Activated T-cell treated with anti-CD3 and anti-CD28 coated beads, Interleukin-2, amount 50 U/mL, for 4 hours (primary cell): Measurements from ENCODE around the gene WAS. TPM values are rescaled to one million over a fixed set of nuclear protein-coding genes. Genes with fewer than 3 reads are reported as not detected.
"Not testable (repeated sequence)": the region's sequence is repeated elsewhere in the genome, so short reads cannot be mapped to it uniquely, and the experiment has no call there.

Source experiments
- ATAC-seq, 2 donors: fragments of 200-7000 bp; cut with Tn5 transposase; one replicate each; pipeline ENCODE4 v1.10.0; 2021
- DNase-seq: peaks from one replicate; pipeline ENCODE4 v3.0.0-alpha.2; 2020
- H3K27me3 Mint-ChIP-seq: one replicate; pipeline ENCODE4 v1.8.0; 2021; ENCODE audit warnings: low read depth, mixed read lengths
- H3K36me3 Mint-ChIP-seq: one replicate; pipeline ENCODE4 v1.8.0; 2022; ENCODE audit warnings: mixed read lengths; ENCODE audit not compliant: insufficient read depth
- H3K4me1 Mint-ChIP-seq: one replicate; pipeline ENCODE4 v1.8.0; 2021; ENCODE audit warnings: low read depth, mixed read lengths
- H3K4me3 Mint-ChIP-seq: one replicate; pipeline ENCODE4 v1.8.0; 2021; ENCODE audit warnings: mild to moderate bottlenecking, moderate library complexity, mixed read lengths
- H3K9me3 Mint-ChIP-seq: one replicate; pipeline ENCODE4 v1.8.0; 2021; ENCODE audit warnings: mixed read lengths
- total RNA-seq, 3 donors: library from RNA; stranded (reverse); gene quantifications; one replicate each; pipeline ENCODE4 v1.2.1, GENCODE V29; 2021

Gene WAS
- total RNA-seq = 10 to 100 TPM; 83.3 to 86.5 (median 86.2) TPM

DNA sequence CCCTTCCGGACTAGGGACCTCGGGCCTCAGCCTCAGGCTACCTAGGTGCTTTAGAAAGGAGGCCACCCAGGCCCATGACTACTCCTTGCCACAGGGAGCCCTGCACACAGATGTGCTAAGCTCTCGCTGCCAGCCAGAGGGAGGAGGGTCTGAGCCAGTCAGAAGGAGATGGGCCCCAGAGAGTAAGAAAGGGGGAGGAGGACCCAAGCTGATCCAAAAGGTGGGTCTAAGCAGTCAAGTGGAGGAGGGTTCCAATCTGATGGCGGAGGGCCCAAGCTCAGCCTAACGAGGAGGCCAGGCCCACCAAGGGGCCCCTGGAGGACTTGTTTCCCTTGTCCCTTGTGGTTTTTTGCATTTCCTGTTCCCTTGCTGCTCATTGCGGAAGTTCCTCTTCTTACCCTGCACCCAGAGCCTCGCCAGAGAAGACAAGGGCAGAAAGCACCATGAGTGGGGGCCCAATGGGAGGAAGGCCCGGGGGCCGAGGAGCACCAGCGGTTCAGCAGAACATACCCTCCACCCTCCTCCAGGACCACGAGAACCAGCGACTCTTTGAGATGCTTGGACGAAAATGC lies at the start of gene WAS:
Gene WAS, plus strand, starts transcription at position 389 of the 572 bp plus-strand sequence. Its CDS starts 55 bp downstream, at position 444.
- H3K4me1 Mint-ChIP-seq = peaks cover 51% of the 10 kb centered on the region

DNA sequence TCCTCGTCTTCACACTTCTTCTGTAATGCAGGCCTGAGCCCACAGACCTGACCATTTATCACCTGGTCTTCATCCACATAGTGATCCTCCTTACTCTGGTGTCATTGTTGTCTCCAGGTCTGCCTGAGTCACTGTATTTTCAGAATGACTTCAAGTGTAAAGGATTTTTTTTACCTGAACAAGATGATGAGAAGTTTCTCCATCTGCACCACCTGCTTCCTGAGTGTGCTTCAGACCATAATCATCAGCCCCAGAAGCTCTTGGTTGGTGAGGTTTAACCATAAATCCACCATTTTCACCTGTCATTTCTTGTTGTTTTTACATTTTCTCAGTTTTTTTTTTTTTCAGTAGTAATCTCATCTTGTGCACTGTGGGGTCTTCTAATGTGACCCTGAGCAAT lies 47.3 kb upstream of the WAS start:
- ATAC-seq = no peak
- H3K36me3 Mint-ChIP-seq = no peaks in the 10 kb centered on the region
- no peaks in the 10 kb centered on the region for H3K9me3 Mint-ChIP-seq
- peaks cover 6% of the 10 kb centered on the region for H3K4me1 Mint-ChIP-seq
- no peak for DNase-seq
- no peaks in the 10 kb centered on the region for H3K27me3 Mint-ChIP-seq
- H3K4me3 Mint-ChIP-seq = no peak overlapping the region

More for the DNA sequence above, at the start of gene WAS:
- peak; percentile 83 to 91 for ATAC-seq
- Mint-ChIP-seq H3K27me3 (no peaks in the 10 kb centered on the region), H3K9me3 (no peaks in the 10 kb centered on the region), H3K4me3 (peak within 1 kb of the TSS; percentile 91), H3K36me3 (peaks cover 18% of the 10 kb centered on the region)
- no peak for DNase-seq

DNA sequence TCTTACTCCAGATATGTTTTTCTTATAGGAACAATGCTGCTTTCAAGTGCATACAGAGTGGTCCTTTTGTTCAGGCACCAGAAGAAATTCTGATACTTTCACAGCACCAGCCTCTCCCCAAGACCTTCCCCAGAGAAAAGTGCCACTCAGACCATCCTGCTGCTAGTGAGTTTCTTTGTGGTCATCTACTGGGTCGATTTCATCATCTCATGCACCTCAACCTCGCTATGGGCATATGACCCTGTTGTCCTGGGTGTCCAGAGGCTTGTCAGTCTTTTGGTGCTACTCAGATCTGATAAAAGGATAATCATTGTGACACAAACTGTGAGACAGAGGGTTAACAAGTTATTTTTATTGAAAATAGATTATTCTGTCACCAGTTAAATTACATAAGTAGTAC lies 46.8 kb upstream of the WAS start:
- DNase-seq (no peak), ATAC-seq (no peak)
- H3K27me3 Mint-ChIP-seq = no peaks in the 10 kb centered on the region
- no peaks in the 10 kb centered on the region for H3K9me3 Mint-ChIP-seq
- H3K4me3 Mint-ChIP-seq = no peak overlapping the region
- no peaks in the 10 kb centered on the region for H3K36me3 Mint-ChIP-seq
- peaks cover 2% of the 10 kb centered on the region for H3K4me1 Mint-ChIP-seq

DNA sequence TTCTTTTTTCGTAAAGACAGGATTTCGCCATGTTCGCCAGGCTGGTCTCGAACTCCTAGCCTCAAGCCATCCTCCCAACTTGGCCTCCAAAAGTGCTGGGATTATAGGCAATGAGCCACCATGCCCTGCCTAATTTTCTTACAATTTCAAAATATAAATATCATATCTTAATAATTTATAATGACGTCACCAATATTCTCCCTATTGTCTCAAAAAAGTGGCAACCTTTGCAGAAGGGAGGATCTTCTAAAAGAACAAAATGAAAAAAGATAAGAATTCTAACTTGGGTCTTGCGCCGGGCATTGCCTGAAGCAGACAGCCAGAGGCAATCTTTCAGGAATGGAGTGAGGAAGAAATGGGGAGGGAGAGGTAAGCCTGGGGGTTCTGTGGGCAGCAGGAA lies 37.9 kb upstream of the WAS start:
- ATAC-seq = no peak

DNA sequence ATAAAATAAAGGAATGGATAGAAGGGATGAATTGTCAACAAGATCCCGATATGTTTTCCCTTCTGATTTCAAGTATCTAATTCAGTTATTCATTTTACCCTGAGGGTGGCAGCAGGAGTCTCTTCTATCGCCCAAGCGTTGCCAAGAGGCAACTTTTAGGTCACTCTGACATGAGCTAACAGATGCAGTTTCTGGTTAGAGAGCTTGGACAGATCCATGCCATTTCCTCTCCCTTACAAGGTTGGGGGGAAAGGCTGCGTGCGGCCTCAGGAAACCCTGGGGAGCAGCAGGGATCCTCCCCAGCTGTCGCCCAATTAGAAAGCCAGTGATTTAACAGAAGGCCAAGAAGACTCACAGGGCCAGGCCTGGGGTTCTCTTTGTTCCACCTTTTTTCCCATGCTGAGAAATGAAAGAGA lies 35.3 kb upstream of the WAS start:
- DNase-seq = peak; percentile 9
- Mint-ChIP-seq H3K27me3 (no peaks in the 10 kb centered on the region), H3K36me3 (no peaks in the 10 kb centered on the region), H3K9me3 (no peaks in the 10 kb centered on the region), H3K4me3 (no peak overlapping the region), H3K4me1 (peaks cover 3% of the 10 kb centered on the region)
- peak; percentile 43 to 52 for ATAC-seq

More for the DNA sequence above, 37.9 kb upstream of the WAS start:
- no peak overlapping the region for H3K4me3 Mint-ChIP-seq
- H3K27me3 Mint-ChIP-seq = no peaks in the 10 kb centered on the region
- H3K36me3 Mint-ChIP-seq = no peaks in the 10 kb centered on the region
- DNase-seq = no peak
- H3K9me3 Mint-ChIP-seq = no peaks in the 10 kb centered on the region
- peaks cover 2% of the 10 kb centered on the region for H3K4me1 Mint-ChIP-seq

DNA sequence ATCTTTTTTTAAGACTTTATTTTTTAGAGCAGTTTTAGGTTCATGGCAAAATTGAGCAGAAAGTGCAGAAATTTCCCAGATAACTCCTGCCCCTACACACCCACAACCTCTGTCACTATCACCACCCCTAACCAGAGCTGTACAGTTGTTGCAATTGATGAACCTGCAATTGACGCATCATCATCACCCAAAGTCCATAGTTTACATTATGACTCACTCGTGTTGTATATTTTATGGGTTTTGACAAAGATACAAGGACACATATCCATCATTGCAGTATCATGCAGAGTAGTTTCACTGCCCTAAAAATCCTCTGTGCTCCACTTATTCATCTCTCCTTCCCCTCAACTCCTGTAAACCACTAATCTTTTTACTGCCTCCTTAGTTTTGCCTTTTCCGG lies 34.5 kb upstream of the WAS start:
- H3K36me3 Mint-ChIP-seq = no peaks in the 10 kb centered on the region
- no peak overlapping the region for H3K4me3 Mint-ChIP-seq

DNA sequence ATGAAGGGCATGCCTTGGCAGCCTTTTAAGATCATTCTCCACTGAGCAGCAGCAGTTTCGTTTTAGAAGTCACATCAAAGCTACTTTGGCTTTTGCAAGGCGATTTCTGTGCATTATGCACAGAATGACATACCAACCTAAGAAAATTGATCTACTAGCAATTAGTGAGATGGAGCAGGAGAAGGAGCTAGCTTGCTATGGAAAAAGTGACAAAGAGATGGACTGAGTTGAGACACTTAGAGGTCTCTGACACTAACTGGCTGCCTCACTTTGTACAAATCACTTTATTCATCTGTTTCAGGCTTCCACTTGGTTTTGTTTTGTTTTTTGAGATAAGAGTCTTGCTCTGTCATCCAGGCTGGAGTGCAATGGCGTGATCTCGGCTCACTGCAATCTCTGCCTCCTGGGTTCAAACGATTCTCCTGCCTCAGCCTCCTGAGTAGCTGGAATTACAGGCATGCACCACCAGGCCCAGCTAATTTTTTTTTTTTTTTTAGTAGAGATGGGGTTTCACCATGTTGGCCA lies 31.5 kb upstream of the WAS start:
- H3K27me3 Mint-ChIP-seq, H3K9me3 Mint-ChIP-seq, DNase-seq, H3K4me1 Mint-ChIP-seq, H3K36me3 Mint-ChIP-seq, H3K4me3 Mint-ChIP-seq: not testable (repeated sequence)
- peak in 1 of 2 donors; percentile 25 for ATAC-seq

More for the DNA sequence above, 34.5 kb upstream of the WAS start:
- H3K9me3 Mint-ChIP-seq = no peaks in the 10 kb centered on the region
- ATAC-seq (no peak), DNase-seq (no peak)
- H3K4me1 Mint-ChIP-seq = peaks cover 3% of the 10 kb centered on the region
- H3K27me3 Mint-ChIP-seq = no peaks in the 10 kb centered on the region

DNA sequence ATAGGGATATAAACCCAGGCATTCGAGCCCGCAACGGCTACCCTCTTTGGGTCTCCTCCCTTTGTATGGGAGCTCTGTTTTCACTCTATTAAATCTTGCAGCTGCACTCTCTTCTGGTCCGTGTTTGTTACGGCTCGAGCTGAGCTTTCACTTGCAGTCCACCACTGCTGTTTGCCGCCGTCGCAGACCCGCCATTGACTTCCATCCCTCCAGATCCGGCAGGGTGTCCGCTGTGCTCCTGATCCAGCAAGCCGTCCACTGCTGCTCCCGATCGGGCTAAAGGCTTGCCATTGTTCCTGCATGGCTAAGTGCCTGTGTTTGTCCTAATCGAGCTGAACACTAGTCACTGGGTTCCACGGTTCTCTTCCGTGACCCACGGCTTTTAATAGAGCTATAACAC lies 28.9 kb upstream of the WAS start:
- not testable (repeated sequence) for H3K27me3 Mint-ChIP-seq, ATAC-seq, H3K4me3 Mint-ChIP-seq, H3K9me3 Mint-ChIP-seq, DNase-seq, H3K36me3 Mint-ChIP-seq, H3K4me1 Mint-ChIP-seq

DNA sequence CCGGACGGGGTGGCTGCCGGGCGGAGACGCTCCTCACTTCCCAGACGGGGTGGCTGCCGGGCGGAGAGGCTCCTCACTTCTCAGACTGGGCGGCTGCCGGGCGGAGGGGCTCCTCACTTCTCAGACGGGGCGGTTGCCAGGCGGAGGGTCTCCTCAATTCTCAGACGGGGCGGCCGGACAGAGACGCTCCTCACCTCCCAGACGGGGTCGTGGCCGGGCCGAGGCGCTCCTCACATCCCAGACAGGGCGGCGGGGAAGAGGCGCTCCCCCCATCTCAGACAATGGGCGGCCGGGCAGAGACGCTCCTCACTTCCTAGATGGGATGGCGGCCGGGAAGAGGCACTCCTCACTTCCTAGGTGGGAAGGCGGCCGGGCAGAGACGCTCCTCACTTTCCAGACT lies 23.9 kb upstream of the WAS start:
- not testable (repeated sequence) for H3K36me3 Mint-ChIP-seq, ATAC-seq, H3K4me1 Mint-ChIP-seq, H3K27me3 Mint-ChIP-seq, H3K9me3 Mint-ChIP-seq, H3K4me3 Mint-ChIP-seq, DNase-seq

DNA sequence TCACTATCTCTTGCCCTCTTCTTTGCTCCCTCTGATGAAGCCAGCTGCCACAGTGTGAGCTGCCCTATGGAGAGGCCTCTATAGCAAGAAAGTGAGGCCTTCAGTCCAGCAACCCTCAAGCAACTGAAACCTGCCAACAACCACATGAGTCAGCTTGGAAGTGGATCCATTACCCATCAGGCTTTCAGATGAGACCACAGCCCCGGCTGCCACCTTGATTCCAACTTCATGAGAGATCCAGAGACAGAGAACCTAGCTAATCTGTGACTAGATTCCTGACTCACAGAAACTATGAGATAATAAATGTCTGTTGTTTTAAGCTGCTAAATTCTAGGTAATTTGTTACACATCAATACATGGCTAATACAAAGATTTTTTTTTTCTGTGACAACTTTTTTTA lies 20.4 kb upstream of the WAS start:
- Mint-ChIP-seq H3K36me3 (no peaks in the 10 kb centered on the region), H3K27me3 (no peaks in the 10 kb centered on the region), H3K9me3 (no peaks in the 10 kb centered on the region), H3K4me1 (peaks cover 9% of the 10 kb centered on the region), H3K4me3 (no peak overlapping the region)
- DNase-seq (no peak), ATAC-seq (peak in 1 of 2 donors; percentile 18)

DNA sequence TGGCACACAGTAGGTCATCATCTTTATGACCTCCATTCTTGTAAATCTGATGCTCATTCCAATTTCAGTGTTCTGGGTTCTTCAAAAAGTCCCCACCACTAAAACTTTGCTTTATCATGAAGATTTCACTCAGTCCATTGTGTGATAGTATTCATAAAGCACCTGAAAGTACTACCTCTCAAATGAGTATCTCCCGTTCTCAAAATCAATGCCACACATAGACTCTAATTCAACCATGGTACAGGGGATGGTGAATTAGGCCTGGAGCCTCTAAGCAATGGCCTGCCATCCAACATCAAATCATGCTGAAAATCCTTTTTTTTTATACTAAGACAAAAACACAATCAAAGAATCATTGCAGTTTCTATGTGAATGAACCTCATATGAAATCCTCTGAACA lies 19.4 kb upstream of the WAS start:
- H3K27me3 Mint-ChIP-seq = no peaks in the 10 kb centered on the region
- DNase-seq (no peak), ATAC-seq (no peak)
- peaks cover 9% of the 10 kb centered on the region for H3K4me1 Mint-ChIP-seq
- H3K9me3 Mint-ChIP-seq = no peaks in the 10 kb centered on the region
- H3K36me3 Mint-ChIP-seq = no peaks in the 10 kb centered on the region
- no peak overlapping the region for H3K4me3 Mint-ChIP-seq

DNA sequence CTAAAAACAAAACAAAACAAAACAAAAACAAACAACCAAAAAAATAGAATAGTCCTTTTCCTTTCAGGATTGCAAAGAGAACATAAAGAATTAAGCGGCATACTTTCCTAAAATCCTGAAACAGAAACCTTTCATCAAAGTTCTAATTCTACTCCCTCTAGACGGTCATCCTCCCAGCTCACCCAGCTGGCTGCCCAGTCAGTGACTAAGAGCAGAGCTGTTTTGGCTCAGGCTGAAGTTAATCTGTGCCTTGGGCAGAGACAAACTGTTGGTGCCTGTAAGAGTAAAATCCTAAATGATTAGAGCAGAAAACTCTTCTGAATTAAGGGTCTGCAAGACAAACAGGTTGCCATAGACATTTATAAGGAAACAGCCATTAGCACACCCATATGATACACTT lies 17.6 kb upstream of the WAS start:
- Mint-ChIP-seq H3K4me1 (peaks cover 5% of the 10 kb centered on the region), H3K4me3 (no peak overlapping the region), H3K27me3 (no peaks in the 10 kb centered on the region), H3K9me3 (no peaks in the 10 kb centered on the region), H3K36me3 (no peaks in the 10 kb centered on the region)
- DNase-seq (no peak), ATAC-seq (no peak)

DNA sequence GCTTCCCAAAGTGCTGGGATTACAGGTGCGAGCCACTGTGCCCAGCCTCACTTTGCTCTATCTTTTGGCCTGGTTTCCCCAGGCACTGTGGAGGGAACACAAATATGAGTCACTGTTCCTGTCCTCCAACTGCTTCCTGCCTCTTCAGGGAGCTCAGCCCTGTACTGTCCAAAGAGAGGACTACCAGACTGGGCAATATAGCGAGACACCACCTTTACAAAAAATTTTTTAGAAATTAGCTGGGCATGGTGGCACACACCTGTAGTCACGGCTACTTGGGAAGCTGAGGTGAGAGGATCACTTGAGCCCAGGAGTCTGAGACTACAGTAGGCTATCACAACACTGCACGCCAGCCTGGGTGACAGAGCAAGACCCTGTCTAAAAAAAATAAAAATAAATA lies 16.9 kb upstream of the WAS start:
- Mint-ChIP-seq H3K36me3 (no peaks in the 10 kb centered on the region), H3K27me3 (no peaks in the 10 kb centered on the region), H3K4me3 (no peak overlapping the region), H3K9me3 (no peaks in the 10 kb centered on the region), H3K4me1 (no peaks in the 10 kb centered on the region)
- no peak for ATAC-seq
- DNase-seq = no peak

DNA sequence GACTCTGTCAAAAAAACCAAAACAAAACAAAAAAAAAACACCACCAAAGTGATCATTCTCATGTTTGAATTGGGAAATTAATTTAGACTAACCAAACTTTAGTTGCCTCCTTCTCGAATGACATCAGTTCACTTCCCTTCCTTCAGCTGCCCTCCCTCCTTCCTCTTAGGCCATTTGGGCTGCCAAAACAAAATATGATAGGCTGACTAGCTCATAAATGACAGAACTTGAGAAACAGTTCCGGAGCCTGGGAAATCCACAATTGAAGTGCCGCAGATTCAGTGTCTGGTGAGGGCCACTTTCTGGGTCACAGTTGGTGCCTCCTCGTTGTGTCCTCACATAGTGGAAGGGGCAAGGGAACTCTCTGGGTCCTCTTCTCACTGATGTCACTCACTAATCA lies 16.1 kb upstream of the WAS start:
- Mint-ChIP-seq H3K4me1 (no peaks in the 10 kb centered on the region), H3K27me3 (no peaks in the 10 kb centered on the region), H3K36me3 (no peaks in the 10 kb centered on the region), H3K9me3 (no peaks in the 10 kb centered on the region), H3K4me3 (no peak overlapping the region)
- DNase-seq = no peak
- no peak for ATAC-seq

DNA sequence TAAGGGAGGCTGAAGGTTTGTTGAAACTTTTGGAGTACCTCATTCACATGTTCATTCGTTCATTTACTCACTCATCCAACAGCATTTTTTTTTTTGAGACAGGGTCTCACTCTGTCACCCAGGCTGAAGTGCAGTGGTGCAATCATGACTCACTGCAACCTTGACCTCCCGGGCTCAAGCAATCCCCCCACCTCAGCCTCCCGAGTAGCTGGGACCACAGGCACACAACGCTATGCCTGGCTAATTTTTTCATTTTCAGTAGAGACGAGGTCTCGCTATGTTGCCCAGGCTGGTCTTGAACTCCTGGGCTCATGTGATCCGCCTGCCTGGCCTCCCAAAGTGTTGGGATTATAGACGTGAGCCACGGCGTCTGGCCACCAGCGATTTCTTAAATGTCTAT lies 15.4 kb upstream of the WAS start:
- not testable (repeated sequence) for H3K4me1 Mint-ChIP-seq, ATAC-seq, DNase-seq, H3K4me3 Mint-ChIP-seq, H3K27me3 Mint-ChIP-seq, H3K9me3 Mint-ChIP-seq, H3K36me3 Mint-ChIP-seq
